ENCODE data around the gene BCL2.
A peak's percentile ranks its signal among the peaks of the same experiment; 100 is the strongest.

The BCL2 gene

DNA sequence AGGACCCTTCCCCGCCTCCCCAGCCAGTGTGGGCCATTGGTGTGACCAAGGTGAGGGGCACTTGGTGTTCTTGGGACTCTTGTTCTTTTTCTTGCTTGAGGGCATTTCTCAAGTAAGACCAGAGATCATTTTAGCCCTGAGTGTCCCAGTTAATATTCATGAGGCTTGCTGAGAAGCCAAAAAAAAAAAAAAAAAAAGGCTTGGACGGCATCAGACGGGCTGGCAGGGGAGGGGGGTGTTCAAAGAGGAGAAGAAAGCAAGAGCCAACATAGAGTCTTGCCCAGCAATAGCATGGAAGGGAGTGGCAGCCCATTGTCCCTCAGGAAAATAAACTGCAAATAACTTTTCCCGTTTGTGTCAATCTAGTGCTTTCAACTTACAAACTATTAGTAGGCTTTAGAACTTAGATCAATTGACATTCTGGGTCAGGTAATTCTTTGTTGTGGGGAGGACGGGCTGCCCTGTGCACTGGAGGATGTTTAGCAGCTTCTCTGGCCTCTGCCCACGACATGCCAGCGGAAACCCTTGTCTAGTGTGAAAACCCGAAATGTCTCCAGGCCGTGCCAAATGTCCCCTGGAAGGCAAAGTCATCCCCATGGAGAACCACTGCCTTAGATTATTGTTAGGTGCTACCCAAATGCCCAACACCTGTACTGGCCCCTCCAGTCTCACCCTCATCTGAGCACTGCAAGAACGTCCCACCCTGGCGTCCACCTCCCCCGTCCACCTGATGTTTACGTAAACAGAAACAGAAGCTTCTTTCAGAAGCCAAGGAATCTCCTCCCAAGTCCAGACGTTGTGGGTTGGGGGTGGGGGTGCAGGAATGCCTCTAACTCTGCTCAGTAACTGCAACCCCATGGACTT lies 163.4 kb downstream of the BCL2 start:
- DNase-seq (ENCODE audit: low spot score): no peak

DNA sequence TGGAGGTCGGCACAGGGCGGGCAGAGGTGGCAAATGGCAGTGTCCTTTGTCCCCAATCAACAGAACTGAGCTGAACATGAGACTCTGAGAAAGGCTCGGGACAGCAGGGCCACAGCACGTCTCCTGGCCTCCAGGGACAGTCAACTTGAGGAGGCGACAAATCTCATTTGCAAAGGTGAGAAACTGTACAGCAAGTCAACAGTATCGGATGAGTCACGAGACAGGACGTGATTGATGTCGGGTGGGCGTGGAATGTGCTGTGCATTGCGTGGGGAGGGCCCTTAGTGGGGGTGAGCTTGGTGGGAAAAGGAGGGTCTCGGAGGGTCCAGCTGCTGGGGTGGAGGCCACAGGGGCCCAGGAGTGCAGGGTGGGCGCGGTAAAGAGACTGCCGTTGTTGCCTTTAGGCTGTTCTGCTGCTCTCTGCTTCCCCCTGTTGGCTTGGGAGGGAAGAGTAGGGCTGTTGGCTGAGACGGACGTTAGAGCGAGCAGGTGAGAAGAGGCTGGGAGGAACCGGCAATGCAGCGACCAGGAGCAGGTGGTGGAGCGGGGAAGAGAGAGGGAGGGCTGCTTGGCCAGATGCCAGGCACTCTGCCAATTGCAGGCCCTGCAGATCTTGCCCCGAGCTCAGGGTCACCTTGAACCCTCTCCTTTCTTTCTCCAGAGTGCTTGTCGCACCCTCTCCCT lies 164.3 kb downstream of the BCL2 start:
- peak; percentile 72 for DNase-seq (ENCODE audit: low spot score)

DNA sequence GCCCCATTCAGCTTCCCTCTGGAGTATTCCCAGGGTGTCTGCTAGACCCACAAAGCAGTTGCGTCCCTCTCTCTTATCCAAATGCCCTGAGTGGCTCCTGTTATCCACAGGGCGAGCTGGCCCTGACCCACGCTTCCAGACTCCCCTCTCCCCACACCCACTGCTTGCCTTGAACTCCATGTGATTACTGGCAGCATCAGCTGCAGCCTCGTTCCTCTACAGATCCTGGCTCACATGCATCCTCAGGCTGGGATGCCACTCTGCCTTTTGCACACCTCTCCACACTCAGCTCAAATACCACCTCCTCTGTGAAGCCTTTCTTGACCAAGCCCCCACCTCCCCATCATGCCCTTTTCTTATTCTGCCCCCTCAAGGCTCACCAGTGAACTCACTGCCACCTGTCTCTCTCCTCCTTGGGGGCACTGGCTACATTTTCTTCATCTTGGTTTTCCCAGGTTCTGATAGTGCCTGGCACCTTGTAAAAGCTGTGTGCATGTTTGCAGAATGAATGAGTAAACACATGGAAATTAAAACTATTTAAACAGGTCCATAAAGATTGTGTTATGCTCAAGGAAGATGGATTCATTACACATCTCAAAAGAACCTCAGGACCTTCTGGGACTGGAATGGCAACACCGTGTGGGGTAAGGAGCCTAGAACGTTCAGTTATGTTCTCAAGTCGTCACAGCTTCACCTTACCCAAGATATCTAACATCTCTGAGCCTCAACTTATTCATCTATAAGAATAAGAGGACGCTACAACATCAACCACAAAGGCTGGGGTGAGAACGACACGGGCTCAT lies 165.0 kb downstream of the BCL2 start:
- no peak for DNase-seq (ENCODE audit: low spot score)

DNA sequence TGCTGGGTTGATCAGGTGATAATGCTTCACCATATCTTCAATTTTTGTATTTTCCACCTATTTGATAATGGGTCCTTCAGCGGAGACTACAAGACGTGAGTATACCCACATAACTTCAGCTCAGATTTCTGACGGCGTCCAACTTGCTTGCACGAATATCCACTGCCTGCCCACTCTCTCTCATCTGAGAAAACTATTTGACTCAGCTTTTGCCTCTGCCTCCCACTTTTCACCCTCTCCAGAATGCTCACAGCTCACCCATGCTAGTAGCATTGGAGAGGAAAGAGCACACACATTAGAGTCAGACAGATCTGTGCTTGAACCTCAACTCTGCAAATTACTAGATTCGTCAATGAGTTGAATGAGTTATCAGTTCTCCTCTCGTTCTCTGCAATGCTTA lies 166.8 kb downstream of the BCL2 start:
- DNase-seq (ENCODE audit: low spot score): no peak

DNA sequence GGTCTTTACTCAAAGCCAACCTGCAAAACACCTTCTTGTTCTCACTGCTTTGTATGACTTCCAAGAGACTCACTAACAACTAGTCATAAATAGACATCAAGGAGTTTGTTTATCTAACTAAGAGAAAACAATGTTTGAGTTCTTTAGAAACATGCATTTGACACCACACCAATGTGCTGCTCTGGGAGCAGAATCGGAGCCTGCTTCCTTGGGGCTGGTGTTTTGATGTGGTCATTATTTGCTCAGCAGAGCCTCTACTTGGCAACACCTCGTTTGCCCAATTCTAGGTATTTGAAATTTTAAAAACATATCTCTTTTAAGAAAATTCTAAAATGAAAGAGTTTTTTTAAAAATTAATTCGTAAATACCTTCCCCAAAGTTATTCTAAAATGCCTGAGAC lies 167.5 kb downstream of the BCL2 start:
- no peak for DNase-seq (ENCODE audit: low spot score)

DNA sequence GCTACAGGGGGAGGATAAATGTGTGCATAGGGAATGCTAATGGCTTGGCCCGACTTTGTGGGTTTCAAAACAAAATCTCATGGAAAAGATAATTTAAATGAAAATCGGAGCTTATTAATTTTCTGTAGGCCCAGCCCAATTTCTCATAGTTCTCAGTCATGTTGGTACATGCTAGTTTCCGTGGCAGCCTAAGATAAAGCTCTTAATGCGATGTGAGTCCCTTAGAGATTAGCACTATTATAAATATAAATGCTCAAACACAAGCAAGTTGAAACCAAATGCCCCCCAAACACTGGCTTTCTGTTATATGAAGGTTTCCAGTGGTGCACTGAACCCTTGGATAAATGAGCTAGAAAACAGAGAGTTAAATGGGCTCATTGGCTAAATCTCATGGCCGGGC lies 168.0 kb downstream of the BCL2 start:
- DNase-seq (ENCODE audit: low spot score): no peak

DNA sequence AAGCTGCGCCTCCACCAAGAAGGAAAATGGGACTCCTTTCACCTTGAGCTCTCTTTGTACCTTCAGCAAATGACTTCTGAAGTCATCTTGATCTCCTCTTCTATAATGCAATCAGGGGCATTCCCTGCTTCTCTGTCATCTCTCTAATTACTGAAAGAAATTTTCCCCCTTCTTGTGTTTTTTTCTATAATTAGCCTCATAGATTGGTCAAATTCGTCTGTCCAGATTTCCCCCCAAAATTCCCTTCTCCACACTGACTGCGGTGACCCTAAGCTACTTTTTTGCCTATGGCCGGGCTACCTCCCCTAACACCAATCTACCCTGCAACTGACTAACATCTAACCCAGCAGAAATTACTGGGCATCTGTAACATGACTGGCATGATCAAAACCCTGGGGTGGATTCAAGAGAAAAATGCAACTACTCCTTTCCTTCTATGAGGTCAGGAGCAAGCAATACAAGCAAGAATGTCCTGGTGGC lies 168.6 kb downstream of the BCL2 start:
- DNase-seq (ENCODE audit: low spot score): no peak

DNA sequence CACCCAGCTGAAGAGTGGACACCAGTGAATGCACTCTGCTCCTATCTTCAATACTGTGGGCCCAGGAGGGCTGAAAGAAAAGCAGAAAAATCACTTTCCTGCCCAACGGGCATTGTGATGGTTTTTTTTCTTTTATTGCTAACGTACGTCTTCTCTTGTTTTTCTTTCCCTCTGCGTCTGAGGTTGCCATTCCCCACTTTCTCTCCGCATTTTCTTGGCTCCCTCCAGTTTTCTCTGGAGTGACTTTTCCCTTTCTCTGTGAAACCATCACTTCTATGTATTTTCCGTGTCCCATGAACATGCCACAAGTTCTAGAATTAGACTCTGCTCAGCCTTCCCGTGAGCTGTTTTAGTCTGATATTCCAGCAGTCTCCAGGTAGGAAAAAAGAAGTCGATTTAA lies 169.2 kb downstream of the BCL2 start:
- DNase-seq (ENCODE audit: low spot score): no peak

DNA sequence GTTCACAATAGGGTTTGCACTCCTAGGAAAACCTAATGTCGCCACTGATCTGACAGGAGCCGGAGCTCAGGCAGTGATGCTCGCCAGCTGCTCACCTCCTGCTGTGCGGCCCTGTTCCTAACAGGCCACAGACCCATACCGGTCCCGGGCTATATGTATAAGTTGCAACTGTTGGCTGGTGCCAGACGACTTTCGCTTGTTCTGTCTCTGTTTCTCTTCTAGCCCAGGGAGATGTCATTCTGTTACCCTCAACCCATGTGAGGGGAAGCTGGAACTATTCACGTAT lies 170.3 kb downstream of the BCL2 start:
- no peak for DNase-seq (ENCODE audit: low spot score)

DNA sequence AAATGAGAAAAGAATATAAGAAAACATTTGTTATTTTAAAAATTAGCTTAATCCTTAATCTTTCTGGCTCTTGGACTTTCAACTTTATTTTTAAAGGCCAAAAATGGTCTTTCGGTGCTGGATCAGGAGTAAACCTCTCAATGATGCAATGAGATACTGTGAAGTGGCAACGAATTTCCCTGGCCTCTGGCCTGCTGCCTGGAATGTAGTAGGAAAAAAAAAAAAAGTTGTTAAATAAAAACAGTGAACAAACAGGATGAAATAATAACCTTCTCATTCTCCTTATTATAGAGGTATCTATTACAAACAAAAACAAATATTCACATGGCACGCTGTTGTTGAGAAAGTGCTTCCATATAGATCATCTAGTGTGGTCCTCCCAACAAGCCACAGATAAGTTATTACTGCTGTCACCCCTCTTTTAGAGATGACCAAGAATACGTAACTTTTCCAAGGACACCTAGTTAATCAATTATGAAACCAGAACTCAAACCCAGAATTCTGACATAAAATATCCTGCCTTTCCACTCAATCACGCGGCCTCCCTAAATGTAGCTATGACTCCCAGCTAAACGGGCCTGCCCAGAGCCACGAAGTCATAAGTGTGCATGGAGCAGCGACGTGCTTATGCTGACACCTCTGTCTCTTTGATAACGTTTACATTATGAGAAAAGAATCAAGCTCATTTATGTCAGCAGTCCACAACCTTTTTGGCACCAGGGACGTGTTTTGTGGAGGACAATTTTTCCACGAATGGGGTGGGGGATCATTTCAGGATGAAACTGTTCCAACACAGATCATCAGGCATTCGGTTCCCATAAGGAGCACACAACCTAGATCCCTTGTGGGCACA lies 170.9 kb downstream of the BCL2 start:
- peak; percentile 24 for DNase-seq (ENCODE audit: low spot score)

DNA sequence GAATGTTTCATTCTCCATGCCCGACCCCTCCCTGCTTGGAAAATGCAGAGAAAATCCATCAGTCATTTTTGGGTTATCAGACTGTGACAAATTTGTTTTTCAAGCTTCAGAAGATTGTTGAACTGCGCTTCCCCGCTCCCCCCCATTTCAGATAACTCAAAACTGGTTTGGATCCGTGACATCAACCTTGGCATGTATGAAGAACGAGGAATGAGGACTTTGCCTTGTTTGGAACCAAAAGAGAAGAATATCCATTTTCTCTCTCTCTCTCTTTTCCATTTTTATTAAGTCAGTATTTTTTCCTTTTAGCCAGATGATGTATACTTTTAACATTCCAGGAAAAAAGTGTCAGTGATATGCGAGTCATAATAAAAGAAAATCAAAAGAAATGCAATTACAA lies 171.6 kb downstream of the BCL2 start:
- DNase-seq (ENCODE audit: low spot score): no peak

DNA sequence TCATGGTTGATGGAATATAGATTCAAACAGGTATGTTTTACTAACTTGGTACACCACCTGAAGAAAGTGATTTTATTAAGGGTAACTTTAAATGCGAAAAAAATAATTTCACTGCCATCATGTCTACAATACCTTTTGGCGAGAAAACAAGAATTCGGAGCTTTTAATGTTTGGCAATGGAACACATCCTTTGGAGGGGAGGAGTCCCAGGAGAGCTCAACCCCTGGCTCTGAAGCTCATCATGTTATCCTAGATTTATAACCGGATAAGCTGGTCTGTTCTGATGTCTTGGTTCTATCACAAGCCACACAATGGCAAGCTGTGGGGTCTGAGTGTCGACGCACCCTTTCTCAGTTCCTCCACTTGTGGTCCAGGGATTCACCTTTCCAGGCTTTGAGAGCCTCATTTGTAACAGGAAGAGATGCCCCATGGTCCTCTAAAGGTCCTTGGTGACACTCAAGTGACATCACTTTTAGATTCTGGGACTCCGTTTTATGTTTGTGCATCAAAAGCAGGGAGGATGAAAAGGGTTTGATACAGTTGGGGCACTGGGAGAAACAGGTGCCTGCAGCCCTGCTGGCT lies 172.7 kb downstream of the BCL2 start:
- DNase-seq (ENCODE audit: low spot score): no peak

DNA sequence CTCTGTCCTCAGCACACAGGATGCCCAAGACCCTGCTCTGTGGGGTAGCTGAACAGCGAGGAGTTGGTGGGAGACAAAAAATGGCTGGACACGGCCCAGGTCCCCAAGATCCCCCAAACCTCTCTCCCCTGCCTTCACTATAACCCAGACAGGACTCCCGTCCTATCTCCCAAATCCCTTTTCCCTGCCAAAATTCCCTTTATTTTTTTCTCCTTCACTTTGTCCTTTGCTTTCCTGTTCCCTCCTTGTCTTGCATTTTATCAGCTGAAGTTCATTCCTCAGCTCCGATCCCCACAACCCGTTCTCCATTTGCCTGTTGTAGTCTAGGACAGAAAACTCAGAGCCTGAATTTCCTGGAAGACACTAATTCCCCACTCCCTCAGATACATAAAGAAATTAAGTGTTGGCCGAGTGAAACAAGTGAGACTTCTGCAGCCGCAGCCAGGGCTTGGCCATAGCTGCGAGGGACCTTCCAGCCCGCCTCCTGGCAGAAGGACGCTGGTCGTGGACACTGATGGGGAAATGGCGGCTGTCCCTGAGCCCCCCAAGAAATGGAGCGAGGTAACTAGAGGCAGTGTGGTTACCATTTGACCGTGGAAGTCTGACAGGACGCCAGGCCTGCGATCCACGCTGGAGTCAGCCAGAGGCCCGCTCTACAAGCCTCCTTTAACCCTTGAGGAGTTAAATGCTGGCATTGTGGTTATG lies 173.6 kb downstream of the BCL2 start:
- DNase-seq (ENCODE audit: low spot score): no peak

DNA sequence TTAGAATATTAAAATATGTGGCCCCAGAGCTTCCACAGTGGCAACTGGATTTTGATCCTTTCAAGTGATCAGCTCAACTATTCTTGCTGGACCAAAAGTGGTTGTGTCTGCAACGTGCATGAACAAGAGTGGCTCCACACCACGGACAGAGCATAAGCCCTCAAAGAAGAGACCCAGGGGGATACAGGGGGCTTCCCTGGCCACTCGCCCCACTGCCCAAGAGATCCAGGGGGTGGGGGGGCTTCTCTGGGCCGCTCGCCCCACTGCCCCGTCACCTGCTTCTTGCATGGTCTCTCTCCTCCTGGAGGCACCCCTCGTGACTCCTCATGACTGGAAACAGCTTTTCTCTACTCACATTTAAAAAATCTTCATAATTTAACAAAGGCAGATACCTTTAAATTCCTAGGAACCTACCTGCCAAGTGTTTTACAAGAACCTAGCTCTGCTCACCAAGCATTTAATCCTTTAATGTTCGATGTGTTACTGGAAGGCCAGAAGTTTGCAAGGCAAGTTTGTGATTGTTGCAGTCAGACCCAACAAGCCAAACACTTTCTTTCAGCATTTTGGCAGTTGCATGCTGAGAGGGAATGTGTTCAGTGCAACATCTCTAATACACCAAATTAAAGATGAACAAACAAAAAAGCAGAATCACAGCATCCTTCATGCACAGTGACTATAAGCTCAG lies 174.3 kb downstream of the BCL2 start:
- no peak for DNase-seq (ENCODE audit: low spot score)

DNA sequence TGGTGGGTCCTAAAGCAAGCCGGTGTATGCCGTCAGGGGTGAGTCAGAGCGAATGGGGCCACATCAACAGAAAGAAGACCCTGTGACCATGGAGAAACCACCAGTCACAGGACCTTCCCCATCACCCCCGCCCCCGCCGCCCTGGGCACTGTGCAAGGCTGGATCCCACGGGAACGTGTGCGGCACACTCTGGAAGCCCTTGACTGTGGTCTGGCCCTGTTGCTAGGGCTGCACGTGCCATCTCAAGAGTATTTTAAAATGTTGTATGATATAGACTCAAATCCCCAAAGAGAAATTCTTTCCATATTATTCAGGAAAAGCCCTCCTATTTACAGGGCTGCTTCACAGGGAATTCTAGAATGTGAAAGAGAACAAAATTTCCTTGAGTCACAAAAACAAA lies 174.8 kb downstream of the BCL2 start:
- DNase-seq (ENCODE audit: low spot score): no peak

DNA sequence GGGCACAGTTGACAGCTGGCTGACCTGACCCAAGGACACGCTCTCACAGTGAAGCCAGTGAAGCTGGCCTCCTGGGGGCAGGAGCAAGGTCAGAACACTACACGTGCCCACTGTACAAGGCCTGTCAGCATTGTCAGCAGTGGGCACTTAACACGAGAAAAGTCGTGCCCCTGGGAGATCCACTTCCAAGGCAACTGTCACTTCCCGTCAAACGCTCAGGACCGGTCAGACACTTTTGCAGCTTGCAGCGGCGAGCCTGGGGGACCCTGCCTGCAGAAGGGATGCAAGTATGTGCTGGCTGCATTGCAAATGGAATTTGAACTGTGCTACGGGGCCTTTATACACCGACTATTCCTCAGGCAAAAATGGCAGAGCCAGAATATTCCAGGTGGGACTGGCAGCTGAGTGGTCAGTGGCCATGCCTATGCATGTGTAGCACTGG lies 176.2 kb downstream of the BCL2 start:
- DNase-seq (ENCODE audit: low spot score): no peak

DNA sequence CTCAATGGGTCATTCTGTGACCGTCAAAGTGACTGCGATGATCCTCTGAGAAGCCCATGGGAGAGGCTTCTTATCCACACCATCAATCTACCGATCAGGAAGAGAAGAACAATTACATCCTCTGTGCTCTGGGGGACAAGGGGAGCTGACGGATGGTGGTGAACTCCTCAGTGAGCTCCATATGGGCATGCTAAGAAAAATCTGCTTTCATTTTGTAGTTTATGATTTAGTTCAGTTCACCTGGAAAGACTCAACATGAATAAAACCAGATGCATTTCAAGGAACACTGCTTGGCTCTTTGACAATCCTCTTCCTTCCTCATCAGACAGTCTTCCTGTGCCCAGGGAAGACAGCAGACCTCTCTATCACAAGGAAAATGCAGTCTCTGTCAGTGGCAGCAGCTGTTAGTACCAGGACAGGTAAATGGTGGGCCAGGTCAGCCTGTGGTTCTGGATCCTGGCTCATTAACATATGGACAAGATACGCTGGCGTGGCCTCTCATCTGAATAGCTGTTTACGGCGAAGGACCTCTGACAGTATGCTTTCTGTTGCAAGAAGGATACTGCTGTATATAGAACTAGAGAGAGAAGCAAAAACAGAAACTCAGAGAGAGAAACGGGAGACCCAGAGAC lies 176.9 kb downstream of the BCL2 start:
- DNase-seq (ENCODE audit: low spot score): no peak

DNA sequence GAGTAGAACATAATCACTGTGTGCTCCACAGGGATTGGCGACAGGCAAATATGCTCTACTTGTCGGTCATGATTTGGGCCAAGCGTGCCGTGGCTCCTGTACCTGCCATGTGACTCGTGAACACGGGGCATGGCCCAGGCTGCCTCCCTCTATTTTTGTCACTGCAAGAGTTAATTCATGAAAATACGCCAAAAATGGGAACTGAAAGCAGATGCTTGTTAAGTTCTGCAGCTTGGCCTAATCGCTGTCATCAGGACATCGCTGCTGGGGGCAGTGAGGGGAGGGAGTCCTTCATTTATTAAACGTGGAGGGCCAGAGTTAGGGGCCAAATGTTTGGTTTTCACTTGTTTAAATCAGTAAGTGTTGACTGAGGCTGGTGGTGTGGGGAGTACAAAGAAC lies 177.8 kb downstream of the BCL2 start:
- no peak for DNase-seq (ENCODE audit: low spot score)

DNA sequence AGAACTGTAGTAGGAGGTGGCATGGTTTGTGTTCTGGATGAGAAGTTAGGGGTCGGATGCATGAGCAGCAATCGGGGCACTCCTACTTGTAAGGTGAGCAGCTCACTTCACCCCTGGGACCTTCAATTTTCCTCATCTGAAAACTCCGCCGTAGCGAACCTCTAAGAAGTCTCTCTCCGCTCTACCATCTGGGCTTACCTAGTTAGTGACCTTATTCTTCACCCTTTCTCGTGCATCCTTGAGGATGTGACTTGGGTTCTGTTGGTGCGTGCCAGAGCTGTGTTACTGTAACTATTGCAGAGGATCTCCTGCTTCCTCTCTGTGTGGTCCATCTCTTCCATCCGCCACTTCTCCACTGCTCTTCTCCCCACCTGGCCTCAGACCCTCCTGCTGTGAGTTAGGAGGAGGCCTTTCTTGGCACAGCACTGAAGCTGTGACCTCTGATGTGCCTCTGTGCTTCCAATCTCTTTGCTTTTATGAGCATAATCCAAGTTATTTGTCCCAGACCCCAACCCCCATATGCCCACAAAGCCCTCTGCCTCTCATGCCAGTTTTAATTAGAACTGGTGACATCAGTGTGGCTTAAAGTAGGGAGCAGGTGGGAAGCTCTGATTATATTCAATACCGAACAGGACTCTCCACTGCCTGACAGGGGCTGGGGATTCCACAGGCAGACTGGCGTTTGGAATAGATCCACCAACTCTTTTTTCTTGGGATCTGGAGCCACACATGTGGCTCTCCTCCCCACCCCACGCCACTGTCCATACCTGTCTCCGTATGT lies 178.4 kb downstream of the BCL2 start:
- no peak for DNase-seq (ENCODE audit: low spot score)
